Fibroblast of the aortic adventitia (primary cell): ENCODE results near the gene PCSK6. TPM values are rescaled to one million over a fixed set of nuclear protein-coding genes. Genes with fewer than 3 reads are reported as not detected.
"Not testable (repeated sequence)": the region's sequence is repeated elsewhere in the genome, so short reads cannot be mapped to it uniquely, and the experiment has no call there.

Source experiments
- DNase-seq: peaks from one replicate; pipeline ENCODE4 v3.0.0-alpha.2; 2010; ENCODE audit warnings: low read depth
- H3K4me3 ChIP-seq: 2 replicates; pipeline ENCODE4 v1.5.1; 2011; ENCODE audit warnings: low read depth, mild to moderate bottlenecking, control low read depth, low read length, moderate library complexity
- total RNA-seq: library from RNA; depleted of rRNA; stranded (reverse); fragments of >200 nt; gene quantifications from 2 replicates; pipeline ENCODE4 v1.2.3, GENCODE V29; 2012; ENCODE audit warnings: low replicate concordance
- TF ChIP-seq, protein P1 (sequence below): IDR thresholded peaks from 2 replicates; pipeline ENCODE4 v1.5.1; 2011; ENCODE audit warnings: mild to moderate bottlenecking, low read length, control low read depth, inconsistent platforms; ENCODE audit not compliant: insufficient read depth

PCSK6 gene
- total RNA-seq, 1 donor, result 0.81 TPM

DNA sequence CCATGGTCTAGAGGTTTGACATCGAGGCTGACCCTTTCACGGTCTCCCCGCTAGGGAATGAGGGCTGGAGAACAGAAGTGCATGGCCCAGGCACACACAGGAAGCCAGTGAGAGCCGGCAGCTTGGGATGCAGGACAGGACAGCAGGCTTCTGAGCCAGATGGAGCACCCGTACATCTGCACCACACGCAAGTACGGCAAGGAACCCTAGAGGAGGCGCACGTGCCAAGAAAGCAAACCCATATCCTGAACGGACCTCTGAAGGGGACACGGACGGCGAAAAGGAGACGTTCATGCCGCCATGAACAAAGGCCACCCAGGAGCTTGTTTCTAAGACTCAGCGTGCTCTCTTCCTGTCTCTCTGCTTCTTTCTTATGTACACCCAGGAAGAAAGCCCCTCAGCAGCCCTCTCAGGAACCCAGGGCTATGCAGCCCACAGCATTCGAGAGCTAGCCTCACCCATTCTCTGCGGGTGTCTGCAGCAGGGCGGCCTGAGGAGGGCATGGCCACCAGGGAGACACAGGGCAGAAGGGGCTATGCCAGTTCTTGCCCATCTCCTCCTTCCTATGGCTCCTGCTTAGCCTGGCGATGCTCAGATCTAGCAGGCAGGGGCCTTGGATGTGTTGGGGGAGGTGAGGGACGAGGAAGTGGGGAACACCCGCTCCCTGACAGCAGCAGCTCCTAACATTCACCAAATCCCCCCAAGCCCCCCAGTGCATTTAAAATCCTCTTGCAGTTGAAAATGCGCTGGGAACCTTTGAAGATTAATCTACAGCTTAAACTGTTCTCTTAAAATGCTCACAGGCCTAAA is 81.3 kb downstream of the PCSK6 start:
- no peak overlapping the region for H3K4me3 ChIP-seq
- DNase-seq, result no peak
- TF ChIP-seq, protein P1, sequence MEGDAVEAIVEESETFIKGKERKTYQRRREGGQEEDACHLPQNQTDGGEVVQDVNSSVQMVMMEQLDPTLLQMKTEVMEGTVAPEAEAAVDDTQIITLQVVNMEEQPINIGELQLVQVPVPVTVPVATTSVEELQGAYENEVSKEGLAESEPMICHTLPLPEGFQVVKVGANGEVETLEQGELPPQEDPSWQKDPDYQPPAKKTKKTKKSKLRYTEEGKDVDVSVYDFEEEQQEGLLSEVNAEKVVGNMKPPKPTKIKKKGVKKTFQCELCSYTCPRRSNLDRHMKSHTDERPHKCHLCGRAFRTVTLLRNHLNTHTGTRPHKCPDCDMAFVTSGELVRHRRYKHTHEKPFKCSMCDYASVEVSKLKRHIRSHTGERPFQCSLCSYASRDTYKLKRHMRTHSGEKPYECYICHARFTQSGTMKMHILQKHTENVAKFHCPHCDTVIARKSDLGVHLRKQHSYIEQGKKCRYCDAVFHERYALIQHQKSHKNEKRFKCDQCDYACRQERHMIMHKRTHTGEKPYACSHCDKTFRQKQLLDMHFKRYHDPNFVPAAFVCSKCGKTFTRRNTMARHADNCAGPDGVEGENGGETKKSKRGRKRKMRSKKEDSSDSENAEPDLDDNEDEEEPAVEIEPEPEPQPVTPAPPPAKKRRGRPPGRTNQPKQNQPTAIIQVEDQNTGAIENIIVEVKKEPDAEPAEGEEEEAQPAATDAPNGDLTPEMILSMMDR, result no peak

DNA sequence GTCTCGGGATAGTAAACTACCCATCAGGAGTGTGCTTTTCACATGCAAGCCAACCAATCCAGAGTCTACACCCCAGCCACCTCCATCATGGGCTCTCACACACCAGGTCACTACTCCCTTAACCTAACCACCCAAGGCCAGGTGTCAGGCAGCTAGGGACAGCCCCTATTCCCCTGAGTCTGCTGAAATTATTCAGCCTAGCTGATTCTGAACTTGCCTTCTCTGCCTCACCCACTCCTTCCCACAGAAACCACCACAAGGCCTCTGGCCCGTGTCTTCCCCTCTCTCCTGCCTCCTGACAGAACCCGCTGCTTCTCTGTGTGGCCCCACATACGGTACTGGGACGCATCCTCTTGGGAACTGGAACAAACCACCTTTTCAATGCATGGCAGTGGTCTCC is 82.1 kb downstream of the PCSK6 start:
- DNase-seq, result no peak
- no peak overlapping the region for H3K4me3 ChIP-seq
- TF ChIP-seq, protein P1, result no peak

DNA sequence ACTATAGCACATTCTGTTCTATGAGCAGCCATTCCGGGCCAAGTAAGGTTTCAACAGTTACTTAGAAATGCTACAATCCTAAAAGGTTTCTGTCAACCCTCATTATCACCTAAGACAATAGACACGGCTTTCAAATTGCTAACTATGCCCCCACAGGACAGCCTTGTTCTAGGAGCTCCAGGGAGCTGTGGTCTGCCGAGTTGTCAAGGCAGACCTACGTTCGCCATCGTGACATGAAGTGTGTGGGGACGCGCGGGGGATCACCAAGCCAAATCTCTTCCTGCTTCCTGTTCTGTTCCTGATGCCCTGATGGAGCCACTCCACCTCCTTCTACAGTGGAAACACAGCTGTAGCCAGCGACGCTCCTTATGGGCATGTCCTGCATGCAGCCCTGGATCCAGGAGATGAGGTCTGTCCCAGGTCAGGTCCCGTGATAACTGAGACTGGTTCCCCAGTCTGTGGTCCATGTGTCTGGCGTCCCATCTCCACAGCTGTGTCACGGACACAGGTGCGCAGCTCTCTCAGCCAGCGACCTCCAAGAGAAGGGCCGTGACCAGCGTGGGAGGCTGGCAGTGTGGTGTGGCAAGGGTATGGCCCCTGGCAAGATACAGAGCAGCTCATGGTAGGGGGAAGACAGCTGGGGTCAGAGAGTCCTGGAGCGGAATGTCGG is 82.8 kb downstream of the PCSK6 start:
- DNase-seq, result no peak
- TF ChIP-seq, protein P1, result no peak
- no peak overlapping the region for H3K4me3 ChIP-seq

DNA sequence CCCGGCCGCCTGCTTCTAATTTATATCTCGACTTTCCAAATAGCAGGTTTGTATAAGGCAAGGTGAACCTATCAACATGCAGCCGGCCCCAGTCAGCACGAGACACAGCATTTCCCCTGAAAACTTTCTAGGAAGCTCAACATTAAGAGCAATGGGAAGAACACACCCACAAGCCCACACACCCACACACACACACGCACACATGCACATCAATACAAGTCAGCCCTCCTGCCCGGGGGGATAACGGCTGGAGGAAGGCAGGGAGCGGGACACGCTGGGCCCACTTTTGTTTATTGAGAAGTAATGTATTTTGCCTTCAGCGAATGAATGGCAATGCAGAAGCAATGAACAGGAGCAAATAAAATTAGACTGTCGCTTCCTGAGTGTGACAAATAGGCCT is 83.5 kb downstream of the PCSK6 start:
- no peak for DNase-seq
- TF ChIP-seq, protein P1, result no peak
- no peak overlapping the region for H3K4me3 ChIP-seq

DNA sequence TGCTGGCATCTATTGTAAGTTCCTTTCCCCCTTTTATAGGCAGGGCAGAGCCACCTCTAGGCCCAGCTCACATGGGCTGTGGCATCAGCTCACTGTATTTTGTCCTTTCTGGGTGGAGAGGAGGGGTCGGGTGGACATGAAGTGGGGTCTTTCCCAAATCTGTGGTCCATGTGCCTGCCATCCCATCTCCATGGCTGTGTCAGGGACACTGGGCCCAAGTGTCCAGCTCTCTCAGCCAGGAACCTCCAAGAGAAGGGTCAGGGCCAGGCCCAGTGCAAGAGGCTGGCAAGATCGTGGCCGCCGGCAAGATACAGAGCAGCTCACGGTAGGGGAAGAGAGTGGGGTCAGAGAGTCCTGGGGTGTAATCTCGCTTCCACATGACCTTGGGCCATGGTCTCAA is 85.3 kb downstream of the PCSK6 start:
- no peak overlapping the region for H3K4me3 ChIP-seq
- DNase-seq, result no peak
- TF ChIP-seq, protein P1, result no peak

DNA sequence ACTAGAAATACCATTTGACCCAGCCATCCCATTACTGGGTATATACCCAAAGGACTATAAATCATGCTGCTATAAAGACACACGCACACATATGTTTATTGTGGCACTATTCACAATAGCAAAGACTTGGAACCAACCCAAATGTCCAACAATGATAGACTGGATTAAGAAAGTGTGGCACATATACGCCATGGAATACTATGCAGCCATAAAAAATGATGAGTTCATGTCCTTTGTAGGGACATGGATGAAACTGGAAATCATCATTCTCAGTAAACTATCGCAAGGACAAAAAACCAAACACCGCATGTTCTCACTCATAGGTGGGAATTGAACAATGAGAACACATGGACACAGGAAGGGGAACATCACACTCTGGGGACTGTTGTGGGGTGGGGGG is 86.6 kb downstream of the PCSK6 start:
- not testable (repeated sequence) for H3K4me3 ChIP-seq

DNA sequence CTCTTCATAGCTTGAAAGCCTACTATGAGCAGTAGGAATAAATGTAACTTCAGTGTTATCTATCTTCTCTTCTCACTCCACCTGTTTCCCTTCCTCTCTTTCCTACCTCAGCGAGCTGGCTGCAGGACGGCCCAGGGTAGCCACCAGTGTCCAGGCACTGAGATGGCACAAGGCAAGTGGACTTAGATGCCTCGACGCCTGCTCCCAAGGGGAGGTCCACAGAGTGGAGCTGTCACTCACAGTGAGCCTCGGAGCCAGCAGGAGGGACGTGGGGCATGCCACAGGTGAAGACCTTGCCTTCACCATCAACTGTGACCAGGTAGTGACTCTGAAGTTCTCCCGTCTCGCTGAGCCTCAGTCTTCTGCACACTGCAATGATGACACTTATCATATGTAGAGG is 88.2 kb downstream of the PCSK6 start:
- TF ChIP-seq, protein P1, result no peak
- no peak for DNase-seq

More for the DNA sequence above, 86.6 kb downstream of the PCSK6 start:
- not testable (repeated sequence) for DNase-seq

More for the DNA sequence above, 88.2 kb downstream of the PCSK6 start:
- no peak overlapping the region for H3K4me3 ChIP-seq
